HepG2 (cell line): ENCODE measurements around the gene OPN1MW3. TPM values are rescaled to one million over a fixed set of nuclear protein-coding genes. Genes with fewer than 3 reads are reported as not detected.
"Not testable (repeated sequence)": the region's sequence is repeated elsewhere in the genome, so short reads cannot be mapped to it uniquely, and the experiment has no call there.

Experiments
- ATAC-seq: fragments of 200-7000 bp; cut with Tn5 transposase; 3 replicates; pipeline ENCODE4 v1.9.1; 2020; ENCODE audit warnings: mild to moderate bottlenecking, moderate library complexity
- BruUV-seq: library from RNA; stranded (reverse); fragments of 400-500 nt; replicated peaks from 2 replicates; lab custom pipeline; 2021; lab: Mats Ljungman, UMichigan
- CTCF ChIA-PET: fragments of 300-600 bp; formaldehyde crosslinking; extraction: SDS; loops from one replicate; lab custom pipeline; 2021; ENCODE audit warnings: low total read pairs, inconsistent platforms, low intra/inter-chr PET ratio; lab: Yijun Ruan, JAX
- POLR2A ChIA-PET: fragments of 350-600 bp; sonication (Branson Sonifier 250); formaldehyde crosslinking; loops from one replicate; lab custom pipeline; 2020; ENCODE audit warnings: antibody characterized with exemption, inconsistent platforms; lab: Yijun Ruan, JAX
- DNase-seq: peaks from one replicate; pipeline ENCODE4 v3.0.0-alpha.2; 2015; ENCODE audit warnings: low spot score
- FAIRE-seq: peaks from 3 replicates; lab custom pipeline; 2011; peaks lifted over from hg19 to GRCh38; lab: Jason Lieb, UNC
- H2AFZ ChIP-seq: one replicate; pipeline ENCODE4 v1.6.1; 2011; ENCODE audit warnings: low read length, inconsistent platforms
- H3K27ac ChIP-seq: fragments of 300-600 bp; 3 replicates; pipeline ENCODE4 v1.8.0; 2011; ENCODE audit warnings: mixed run types, mild to moderate bottlenecking, mixed read lengths, low read length, inconsistent platforms; ENCODE audit not compliant: insufficient read depth; ENCODE audit errors: extremely low read length
- H3K27me3 ChIP-seq, 2 experiments: fragments of 200-600 bp in 1 of 2; 2 replicates in 1 of 2; 3 replicates in 1 of 2; pipeline versions ENCODE4 v1.6.0 to v1.8.0; 2011; ENCODE audit warnings: low read length in 2 of 2, mild to moderate bottlenecking in 2 of 2, moderate library complexity in 2 of 2, inconsistent platforms in 1 of 2; ENCODE audit not compliant: insufficient read depth in 2 of 2, control insufficient read depth in 1 of 2
- H3K36me3 ChIP-seq, 2 experiments: fragments of 200-600 bp in 1 of 2; replicated peaks in 1 of 2; 2 replicates in 1 of 2; 3 replicates in 1 of 2; pipeline versions ENCODE4 v1.5.1 to v1.8.0; 2011; ENCODE audit warnings: low read length in 2 of 2, inconsistent platforms in 1 of 2; ENCODE audit not compliant: insufficient read depth in 2 of 2, control insufficient read depth in 1 of 2
- H3K4me1 ChIP-seq: 2 replicates; pipeline ENCODE4 v1.5.1; 2012; ENCODE audit warnings: low read length, inconsistent platforms; ENCODE audit not compliant: insufficient read depth
- H3K4me2 ChIP-seq: 2 replicates; pipeline ENCODE4 v1.6.0; 2011; ENCODE audit warnings: low read depth, low read length, inconsistent platforms
- H3K4me3 ChIP-seq, 3 experiments: fragments of 200-600 bp in 1 of 3; sonication (generic), shearing (Covaris generic) in 1 of 3; replicated peaks in 1 of 3; 2 replicates each; pipeline ENCODE4 v1.5.1; 2011 to 2016; ENCODE audit warnings: low read length in 3 of 3, inconsistent platforms in 2 of 3, low read depth in 2 of 3, mild to moderate bottlenecking in 2 of 3, control low read depth in 1 of 3, mixed read lengths in 1 of 3; ENCODE audit not compliant: insufficient read depth in 1 of 3
- H3K79me2 ChIP-seq: one replicate; pipeline ENCODE4 v1.6.1; 2011; ENCODE audit warnings: low read length, inconsistent platforms; ENCODE audit not compliant: insufficient read depth
- H3K9ac ChIP-seq: 2 replicates; pipeline ENCODE4 v1.6.0; 2011; ENCODE audit warnings: mild to moderate bottlenecking, low read depth, low read length, inconsistent platforms; ENCODE audit not compliant: insufficient read depth
- H3K9me3 ChIP-seq: 2 replicates; pipeline ENCODE4 v1.5.1; 2012; ENCODE audit warnings: mild to moderate bottlenecking, low read length
- H4K20me1 ChIP-seq: 2 replicates; pipeline ENCODE4 v1.6.0; 2011; ENCODE audit warnings: inconsistent platforms, mild to moderate bottlenecking, low read length, moderate library complexity; ENCODE audit not compliant: insufficient read depth
- ELF1 ChIP-seq: sonication (generic); formaldehyde crosslinking; IDR thresholded peaks from 2 replicates; pipeline ENCODE4 v1.4.0; 2020; ENCODE audit warnings: missing genetic modification reagents
- GLI4 ChIP-seq: sonication (generic); formaldehyde crosslinking; IDR thresholded peaks from 2 replicates; pipeline ENCODE4 v1.5.1; 2020; ENCODE audit warnings: missing genetic modification reagents, mild to moderate bottlenecking, moderate library complexity, borderline replicate concordance
- HHEX ChIP-seq: IDR thresholded peaks from 2 replicates; pipeline ENCODE4 v1.6.1; 2016; ENCODE audit warnings: control low read depth
- PAWR ChIP-seq: sonication (generic); formaldehyde crosslinking; IDR thresholded peaks from 2 replicates; pipeline ENCODE4 v1.4.0; 2020; ENCODE audit warnings: missing genetic modification reagents, mild to moderate bottlenecking, borderline replicate concordance
- PHF8 ChIP-seq: sonication (generic); formaldehyde crosslinking; IDR thresholded peaks from 2 replicates; pipeline ENCODE4 v1.5.0; 2020; ENCODE audit warnings: missing genetic modification reagents
- SIX4 ChIP-seq: sonication (generic); formaldehyde crosslinking; IDR thresholded peaks from 2 replicates; pipeline ENCODE4 v1.4.0; 2020; ENCODE audit warnings: missing genetic modification reagents
- SKI ChIP-seq: fragments of 450-650 bp; IDR thresholded peaks from one replicate; pipeline ENCODE4 v1.6.1; 2018; ENCODE audit warnings: mild to moderate bottlenecking; ENCODE audit not compliant: partially characterized antibody
- TBX3 ChIP-seq: fragments of 450-650 bp; IDR thresholded peaks from 2 replicates; pipeline ENCODE4 v1.6.1; 2017; ENCODE audit warnings: antibody characterized with exemption, mild to moderate bottlenecking, inconsistent platforms, borderline replicate concordance
- XBP1 ChIP-seq: sonication (generic); formaldehyde crosslinking; IDR thresholded peaks from 2 replicates; pipeline ENCODE4 v1.5.0; 2020; ENCODE audit warnings: missing genetic modification reagents
- ZBTB20 ChIP-seq: sonication (generic); formaldehyde crosslinking; IDR thresholded peaks from 2 replicates; pipeline ENCODE4 v1.8.1; 2023; ENCODE audit warnings: missing genetic modification reagents, low read depth, mild to moderate bottlenecking, borderline replicate concordance
- ZNF138 ChIP-seq: sonication (generic); formaldehyde crosslinking; IDR thresholded peaks from 2 replicates; pipeline ENCODE4 v1.5.0; 2020; ENCODE audit warnings: mild to moderate bottlenecking, low read depth, missing genetic modification reagents
- ZNF337 ChIP-seq: sonication (generic); formaldehyde crosslinking; IDR thresholded peaks from 2 replicates; pipeline ENCODE4 v1.5.1; 2020; ENCODE audit warnings: missing genetic modification reagents, low read depth, mild to moderate bottlenecking, borderline replicate concordance
- ZNF670 ChIP-seq: sonication (generic); formaldehyde crosslinking; IDR thresholded peaks from 2 replicates; pipeline ENCODE4 v1.8.0; 2022; ENCODE audit warnings: mild to moderate bottlenecking, missing genetic modification reagents, borderline replicate concordance
- ZNF883 ChIP-seq: sonication (generic); formaldehyde crosslinking; IDR thresholded peaks from 2 replicates; pipeline ENCODE4 v1.5.1; 2020; ENCODE audit warnings: mild to moderate bottlenecking, missing genetic modification reagents; ENCODE audit errors: not compliant biosample characterization
- WGBS: methylation state at CpG from one replicate; pipeline ENCODE4 v1.1.6; 2017; ENCODE audit warnings: low lambda C conversion rate; 5-methylcytosine and 5-hydroxymethylcytosine counted together
- in situ Hi-C: cut with HindIII; loops from 2 replicates; pipeline ENCODE4 v1.10.0; 2017; ENCODE audit warnings: low pct_unique_long_range_greater_than_20kb; ENCODE audit not compliant: extremely low pct_ligation_motif_present
- intact Hi-C: fragments of 100-400 bp; cut with micrococcal nuclease; formaldehyde crosslinking; loops from one replicate; pipeline ENCODE4 v1.10.0; 2022; ENCODE audit not compliant: unreplicated experiment
- polyA plus RNA-seq, 8 experiments: library from polyadenylated mRNA; depleted of rRNA in 3 of 8; stranded (reverse) in 7 of 8; unstranded in 1 of 8; fragments of >200 nt; fragmentation: Illumina TruSeq in 4 of 8; extraction: Trizol in 4 of 8; gene quantifications; 2 replicates each; pipeline versions ENCODE4 v1.2.1 to v1.2.3, GENCODE V29; 2011 to 2016; ENCODE audit warnings: low read depth in 4 of 8, missing spikeins in 1 of 8, mixed read lengths in 1 of 8; ENCODE audit not compliant: insufficient read depth in 1 of 8
- total RNA-seq, 5 experiments: library from RNA; depleted of rRNA; stranded (reverse); fragments of >200 nt; fragmentation: Illumina TruSeq; extraction: Trizol; gene quantifications; 2 replicates each; pipeline ENCODE4 v1.2.3, GENCODE V29; 2016; ENCODE audit warnings: low read depth in 1 of 5
- TF ChIP-seq, protein P1 (sequence below): sonication (generic); formaldehyde crosslinking; conservative IDR thresholded peaks from 2 replicates; pipeline ENCODE4 v1.4.0; 2020; ENCODE audit warnings: missing genetic modification reagents
- TF ChIP-seq, protein P2 (sequence below): sonication (generic); formaldehyde crosslinking; IDR thresholded peaks from 2 replicates; pipeline ENCODE4 v1.5.0; 2020; ENCODE audit warnings: mild to moderate bottlenecking, missing genetic modification reagents, borderline replicate concordance

The OPN1MW3 gene
- total and polyA plus RNA-seq, 2 of the 13 experiments (the other 11 are each of a cell fraction or from before 2014, with no cell fraction given), result not detected

GRCh38 chrX:154298312-154298711 lies 40.9 kb downstream of the OPN1MW3 start (continued):
- no peak for TF ChIP-seq PHF8

GRCh38 chrX:154300816-154301215 lies 43.4 kb downstream of the OPN1MW3 start:
- TF ChIP-seq ZNF670 (CRISPR knock-in tag) (no peak), TBX3 (no peak), SKI (no peak), ZBTB20 (no peak), XBP1 (CRISPR knock-in tag) (no peak), HHEX (CRISPR knock-in tag) (no peak), ELF1 (CRISPR knock-in tag) (no peak), ZNF337 (no peak), ZNF883 (CRISPR knock-in tag) (no peak), SIX4 (CRISPR knock-in tag) (no peak), PAWR (no peak), GLI4 (CRISPR knock-in tag) (no peak), ZNF138 (CRISPR knock-in tag) (no peak)
- TF ChIP-seq, protein P1, sequence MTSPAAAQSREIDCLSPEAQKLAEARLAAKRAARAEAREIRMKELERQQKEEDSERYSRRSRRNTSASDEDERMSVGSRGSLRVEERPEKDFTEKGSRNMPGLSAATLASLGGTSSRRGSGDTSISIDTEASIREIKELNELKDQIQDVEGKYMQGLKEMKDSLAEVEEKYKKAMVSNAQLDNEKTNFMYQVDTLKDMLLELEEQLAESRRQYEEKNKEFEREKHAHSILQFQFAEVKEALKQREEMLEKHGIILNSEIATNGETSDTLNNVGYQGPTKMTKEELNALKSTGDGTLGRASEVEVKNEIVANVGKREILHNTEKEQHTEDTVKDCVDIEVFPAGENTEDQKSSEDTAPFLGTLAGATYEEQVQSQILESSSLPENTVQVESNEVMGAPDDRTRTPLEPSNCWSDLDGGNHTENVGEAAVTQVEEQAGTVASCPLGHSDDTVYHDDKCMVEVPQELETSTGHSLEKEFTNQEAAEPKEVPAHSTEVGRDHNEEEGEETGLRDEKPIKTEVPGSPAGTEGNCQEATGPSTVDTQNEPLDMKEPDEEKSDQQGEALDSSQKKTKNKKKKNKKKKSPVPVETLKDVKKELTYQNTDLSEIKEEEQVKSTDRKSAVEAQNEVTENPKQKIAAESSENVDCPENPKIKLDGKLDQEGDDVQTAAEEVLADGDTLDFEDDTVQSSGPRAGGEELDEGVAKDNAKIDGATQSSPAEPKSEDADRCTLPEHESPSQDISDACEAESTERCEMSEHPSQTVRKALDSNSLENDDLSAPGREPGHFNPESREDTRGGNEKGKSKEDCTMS, result no peak
- TF ChIP-seq, protein P2, sequence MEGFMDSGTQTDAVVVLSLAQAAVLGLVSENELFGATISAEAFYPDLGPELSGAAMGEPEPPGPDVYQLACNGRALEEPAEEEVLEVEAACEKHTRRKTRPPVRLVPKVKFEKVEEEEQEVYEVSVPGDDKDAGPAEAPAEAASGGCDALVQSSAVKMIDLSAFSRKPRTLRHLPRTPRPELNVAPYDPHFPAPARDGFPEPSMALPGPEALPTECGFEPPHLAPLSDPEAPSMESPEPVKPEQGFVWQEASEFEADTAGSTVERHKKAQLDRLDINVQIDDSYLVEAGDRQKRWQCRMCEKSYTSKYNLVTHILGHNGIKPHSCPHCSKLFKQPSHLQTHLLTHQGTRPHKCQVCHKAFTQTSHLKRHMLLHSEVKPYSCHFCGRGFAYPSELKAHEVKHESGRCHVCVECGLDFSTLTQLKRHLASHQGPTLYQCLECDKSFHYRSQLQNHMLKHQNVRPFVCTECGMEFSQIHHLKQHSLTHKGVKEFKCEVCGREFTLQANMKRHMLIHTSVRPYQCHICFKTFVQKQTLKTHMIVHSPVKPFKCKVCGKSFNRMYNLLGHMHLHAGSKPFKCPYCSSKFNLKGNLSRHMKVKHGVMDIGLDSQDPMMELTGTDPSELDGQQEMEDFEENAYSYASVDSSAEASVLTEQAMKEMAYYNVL, result no peak
- Histone ChIP-seq H3K79me2 (no peaks in the 10 kb centered on the region), H2AFZ (no peak overlapping the region), H3K27ac (no peak overlapping the region), H3K4me2 (no peak overlapping the region), H3K4me3 (no peak overlapping the region), H3K27me3 (no peaks in the 10 kb centered on the region; a peak in 1 of 5 replicates), H3K9me3 (no peaks in the 10 kb centered on the region), H3K4me1 (no peaks in the 10 kb centered on the region), H4K20me1 (no peaks in the 10 kb centered on the region), H3K9ac (no peak overlapping the region), H3K36me3 (no peaks in the 10 kb centered on the region)
- FAIRE-seq (no peak), DNase-seq (no peak), ATAC-seq (no peak)
- POLR2A ChIA-PET, result no interaction called here
- intact Hi-C loops (no loop called here), in situ Hi-C loops (no loop called here)
- no TSS peak for BruUV-seq
- CTCF ChIA-PET, result no interaction called here
- 66% methylated on average over 3 of the region's 8 CpGs for WGBS

DNA sequence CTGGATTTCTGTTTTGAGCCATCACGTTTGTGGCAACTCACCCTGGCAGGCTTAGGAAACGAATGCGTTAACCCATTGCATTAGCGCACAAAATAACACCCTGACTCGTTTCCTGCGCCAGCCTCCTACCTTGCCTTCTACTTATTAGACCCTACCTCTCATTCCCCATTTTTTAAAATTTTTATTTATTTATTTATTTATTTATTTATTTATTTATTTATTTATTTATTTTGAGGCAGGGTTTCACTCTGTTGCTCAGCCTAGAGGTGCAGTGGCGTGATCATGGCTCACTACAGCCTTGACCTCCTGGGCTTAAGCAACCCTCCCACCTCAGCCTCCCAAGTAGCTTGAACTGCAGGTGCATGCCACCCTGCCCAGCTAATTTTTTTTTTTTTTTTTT lies 45.6 kb downstream of the OPN1MW3 start:
- H3K4me1 ChIP-seq, H3K27me3 ChIP-seq, CTCF ChIA-PET, H3K79me2 ChIP-seq, FAIRE-seq, H3K9ac ChIP-seq, H3K36me3 ChIP-seq, ATAC-seq, POLR2A ChIA-PET, BruUV-seq, DNase-seq, intact Hi-C loops, H3K4me3 ChIP-seq, H4K20me1 ChIP-seq, H3K27ac ChIP-seq, in situ Hi-C loops, H3K4me2 ChIP-seq, H3K9me3 ChIP-seq, H2AFZ ChIP-seq: not testable (repeated sequence)
- WGBS, result 45% methylated on average over 6 of the region's 7 CpGs
